ENCODE results near the gene NAA16. TPM values are rescaled to one million over a fixed set of nuclear protein-coding genes. Genes with fewer than 3 reads are reported as not detected.
"Not testable (repeated sequence)": the region's sequence is repeated elsewhere in the genome, so short reads cannot be mapped to it uniquely, and the experiment has no call there.

NAA16 gene
- total and polyA plus RNA-seq, 5 donors, result 6.3 to 14.2 (median 13.3) TPM

DNA sequence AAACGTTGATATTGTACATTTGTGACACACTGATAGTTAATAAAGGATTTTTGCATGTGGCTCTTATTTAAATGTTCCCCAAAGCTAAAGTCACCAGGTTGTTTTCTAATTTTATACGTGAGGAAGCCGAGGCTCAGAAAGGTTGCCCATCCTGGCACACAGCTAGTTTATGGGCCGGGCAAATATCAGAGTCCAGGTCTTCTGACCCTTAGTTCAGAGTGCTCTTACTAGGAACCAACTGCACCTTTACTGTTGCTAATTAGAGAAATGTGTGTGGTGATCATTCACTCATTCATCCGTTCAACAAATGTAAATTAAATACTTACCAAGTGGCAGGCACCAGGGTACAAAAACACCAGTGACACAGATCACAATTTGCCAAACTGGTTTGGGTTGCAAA is 100.0 kb downstream of the NAA16 start:
- no peaks in the 10 kb centered on the region for H3K9me3 ChIP-seq (ENCODE audit: control insufficient read depth, low read length)
- H3K27me3 ChIP-seq (ENCODE audit: control insufficient read depth, insufficient read depth), result no peaks in the 10 kb centered on the region
- no peak overlapping the region for H3K27ac ChIP-seq (ENCODE audit: low read length)
- H3K4me1 ChIP-seq (ENCODE audit: control insufficient read depth, insufficient read depth, low read length), result no peaks in the 10 kb centered on the region
- DNase-seq (no peak), ATAC-seq (no peak)
- no peak overlapping the region for H3K4me3 ChIP-seq (ENCODE audit: low read length)
- WGBS, result 86% methylated on average over 5 of the region's 5 CpGs
- intact Hi-C loops (cut with DNase I), result loop anchor here in 2 of 4 donors (5.0 kb wide), 2 partner anchors 241 to 246 kb away; no protein-coding TSS in a partner anchor

DNA sequence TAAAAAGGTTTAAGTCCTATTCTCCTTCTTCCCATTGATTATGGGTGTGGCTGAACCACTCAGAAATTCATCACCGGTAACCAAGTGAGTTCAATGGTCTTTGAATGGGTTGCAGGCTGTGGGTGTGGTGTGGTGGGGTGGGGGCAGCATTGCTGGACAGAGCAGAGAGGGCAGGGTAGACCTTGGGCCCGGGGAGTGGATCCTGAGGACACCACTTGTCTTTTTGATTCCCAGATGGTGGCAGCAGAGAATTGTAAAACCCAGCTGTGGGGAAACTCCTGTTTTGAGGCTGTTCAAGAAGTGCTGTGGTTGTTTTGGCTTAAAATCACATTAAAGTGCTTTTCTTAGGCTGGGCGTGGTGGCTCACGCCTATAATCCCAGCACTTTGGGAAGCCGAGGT is 100.5 kb downstream of the NAA16 start:
- intact Hi-C loops (cut with DNase I), result loop anchor here in 2 of 4 donors (5.0 kb wide), 2 partner anchors 241 to 246 kb away; no protein-coding TSS in a partner anchor
- Histone ChIP-seq H3K9me3 (ENCODE audit: control insufficient read depth, low read length) (no peaks in the 10 kb centered on the region), H3K27me3 (ENCODE audit: control insufficient read depth, insufficient read depth) (no peaks in the 10 kb centered on the region), H3K27ac (ENCODE audit: low read length) (no peak overlapping the region), H3K4me1 (ENCODE audit: control insufficient read depth, insufficient read depth, low read length) (no peaks in the 10 kb centered on the region), H3K4me3 (ENCODE audit: low read length) (no peak overlapping the region)
- WGBS, result 42% methylated on average over 5 of the region's 5 CpGs
- ATAC-seq, result peak; percentile 52 to 54
- DNase-seq, result no peak

DNA sequence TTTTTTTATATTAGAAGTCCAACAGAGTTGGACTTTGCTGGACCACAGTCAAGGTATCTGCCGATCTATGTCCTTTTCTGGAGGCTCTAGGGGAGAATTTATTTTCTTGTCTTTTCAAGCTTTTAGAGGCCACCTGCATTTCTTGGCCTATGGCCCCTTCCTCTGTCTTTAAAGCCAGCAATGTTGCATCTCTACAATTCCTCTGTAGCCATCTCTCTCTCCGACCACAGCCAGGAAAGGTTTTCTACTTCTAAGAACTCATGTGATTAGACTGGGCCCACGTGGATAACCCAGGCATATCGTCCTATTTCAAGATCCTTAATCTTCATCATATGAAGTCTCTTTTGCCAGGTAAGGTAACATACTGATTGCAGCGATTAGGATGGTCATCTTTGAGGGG is 102.8 kb downstream of the NAA16 start:
- Histone ChIP-seq H3K4me3 (ENCODE audit: low read length) (no peak overlapping the region), H3K27me3 (ENCODE audit: control insufficient read depth, insufficient read depth) (no peaks in the 10 kb centered on the region), H3K4me1 (ENCODE audit: control insufficient read depth, insufficient read depth, low read length) (no peaks in the 10 kb centered on the region), H3K27ac (ENCODE audit: low read length) (no peak overlapping the region), H3K9me3 (ENCODE audit: control insufficient read depth, low read length) (no peaks in the 10 kb centered on the region)
- DNase-seq (no peak), ATAC-seq (no peak)
- intact Hi-C loops (cut with DNase I), result loop anchor here in 2 of 4 donors (5.0 kb wide), 2 partner anchors 238 to 243 kb away; no protein-coding TSS in a partner anchor
- WGBS, result 94% methylated on average over 5 of the region's 5 CpGs

DNA sequence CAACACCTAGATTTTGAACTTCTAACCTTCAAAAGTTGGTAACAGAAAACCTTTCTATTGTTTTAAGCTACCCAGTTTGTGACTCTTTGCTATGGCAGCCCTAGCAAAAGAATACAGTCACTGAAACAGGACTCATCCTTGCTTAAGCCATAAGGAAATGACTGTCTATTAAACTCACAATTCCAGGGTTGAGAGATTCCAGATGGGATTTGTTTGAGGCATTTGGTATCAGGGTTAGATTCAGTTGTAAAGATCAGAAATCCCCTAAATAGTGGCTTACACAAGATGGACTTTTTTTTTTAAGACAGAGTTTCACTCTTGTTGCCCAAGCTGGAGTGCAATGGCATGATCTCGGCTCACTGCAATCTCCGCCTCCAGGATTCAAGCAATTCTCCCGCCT is 105.2 kb downstream of the NAA16 start:
- DNase-seq, result no peak
- intact Hi-C loops (cut with DNase I), result no loop called here
- H3K27me3 ChIP-seq (ENCODE audit: control insufficient read depth, insufficient read depth), result no peaks in the 10 kb centered on the region
- 72% methylated on average over 3 of the region's 3 CpGs for WGBS
- no peak overlapping the region for H3K4me3 ChIP-seq (ENCODE audit: low read length)
- no peaks in the 10 kb centered on the region for H3K9me3 ChIP-seq (ENCODE audit: control insufficient read depth, low read length)
- no peak for ATAC-seq
- no peak overlapping the region for H3K27ac ChIP-seq (ENCODE audit: low read length)
- H3K4me1 ChIP-seq (ENCODE audit: control insufficient read depth, insufficient read depth, low read length), result no peaks in the 10 kb centered on the region

DNA sequence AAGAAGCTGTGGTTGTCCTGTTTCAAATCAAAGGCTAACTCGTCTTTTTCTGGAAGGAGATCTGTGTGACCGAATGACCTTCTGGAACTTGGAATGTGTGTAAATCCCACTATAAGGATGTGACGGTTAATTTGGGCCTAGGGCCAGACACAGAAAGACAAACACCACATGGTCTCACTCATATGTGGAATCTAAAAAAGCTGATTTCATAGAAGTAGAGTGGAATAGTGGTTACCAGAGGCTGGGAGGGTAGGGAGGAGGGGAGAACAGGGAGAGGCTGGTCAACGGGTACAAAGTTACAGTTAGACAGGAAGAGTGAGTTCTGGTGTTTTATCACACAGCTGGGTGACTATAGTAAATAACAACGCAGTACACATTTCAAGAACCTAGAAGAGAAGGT is 107.0 kb downstream of the NAA16 start:
- WGBS, result 38% methylated on average over 5 of the region's 5 CpGs
- no peaks in the 10 kb centered on the region for H3K27me3 ChIP-seq (ENCODE audit: control insufficient read depth, insufficient read depth)
- H3K27ac ChIP-seq (ENCODE audit: low read length), result no peak overlapping the region
- intact Hi-C loops (cut with DNase I), result no loop called here
- H3K9me3 ChIP-seq (ENCODE audit: control insufficient read depth, low read length), result no peaks in the 10 kb centered on the region
- H3K4me1 ChIP-seq (ENCODE audit: control insufficient read depth, insufficient read depth, low read length), result no peaks in the 10 kb centered on the region
- H3K4me3 ChIP-seq (ENCODE audit: low read length), result no peak overlapping the region
- no peak for DNase-seq
- no peak for ATAC-seq

DNA sequence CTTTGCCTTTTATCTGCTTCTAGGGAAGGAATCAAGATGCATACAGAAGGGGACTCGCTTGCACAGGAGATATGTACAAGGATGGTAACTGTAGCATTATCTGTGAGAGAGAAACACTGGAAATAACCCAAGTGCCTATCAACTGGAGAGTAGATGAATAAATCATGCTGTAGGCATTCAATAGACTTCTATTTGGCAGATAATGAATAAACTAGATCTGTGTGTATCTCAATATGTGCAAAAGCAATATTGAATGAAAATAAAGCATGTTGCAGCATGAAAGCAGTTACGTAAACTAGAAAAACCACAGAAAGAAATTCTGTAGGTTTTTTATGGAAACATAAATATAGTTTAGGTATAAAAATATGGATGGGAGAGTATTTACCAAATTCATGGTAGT is 107.7 kb downstream of the NAA16 start:
- Histone ChIP-seq H3K9me3 (ENCODE audit: control insufficient read depth, low read length) (no peaks in the 10 kb centered on the region), H3K4me1 (ENCODE audit: control insufficient read depth, insufficient read depth, low read length) (no peaks in the 10 kb centered on the region), H3K27me3 (ENCODE audit: control insufficient read depth, insufficient read depth) (no peaks in the 10 kb centered on the region), H3K27ac (ENCODE audit: low read length) (no peak overlapping the region), H3K4me3 (ENCODE audit: low read length) (no peak overlapping the region)
- no peak for ATAC-seq
- intact Hi-C loops (cut with DNase I), result no loop called here
- WGBS, result 88% methylated on average over 2 of the region's 2 CpGs
- DNase-seq, result no peak

DNA sequence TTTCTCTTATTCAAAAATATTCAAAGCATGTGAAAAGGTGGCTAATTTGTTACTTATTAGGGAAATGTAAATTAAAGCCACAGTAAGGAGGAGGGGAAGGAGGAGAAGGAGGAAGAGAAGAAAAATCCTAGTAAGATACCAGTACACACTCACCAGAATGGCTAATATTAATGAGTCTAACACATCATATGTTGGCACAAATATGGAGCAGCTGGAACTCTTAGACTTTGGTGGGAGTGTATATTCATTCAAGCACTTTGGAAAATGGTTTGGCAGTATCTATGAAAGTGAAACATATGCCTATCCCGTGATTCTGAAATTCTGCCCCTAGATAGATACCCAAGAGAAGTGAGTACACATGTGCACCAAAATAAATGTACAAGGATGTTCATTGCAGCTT is 108.1 kb downstream of the NAA16 start:
- ATAC-seq, result no peak
- Histone ChIP-seq H3K27ac (ENCODE audit: low read length) (no peak overlapping the region), H3K4me3 (ENCODE audit: low read length) (no peak overlapping the region), H3K27me3 (ENCODE audit: control insufficient read depth, insufficient read depth) (no peaks in the 10 kb centered on the region), H3K9me3 (ENCODE audit: control insufficient read depth, low read length) (no peaks in the 10 kb centered on the region), H3K4me1 (ENCODE audit: control insufficient read depth, insufficient read depth, low read length) (no peaks in the 10 kb centered on the region)
- no peak for DNase-seq
- intact Hi-C loops (cut with DNase I), result no loop called here
- WGBS, result 61% methylated on average over 1 of the region's 1 CpG

DNA sequence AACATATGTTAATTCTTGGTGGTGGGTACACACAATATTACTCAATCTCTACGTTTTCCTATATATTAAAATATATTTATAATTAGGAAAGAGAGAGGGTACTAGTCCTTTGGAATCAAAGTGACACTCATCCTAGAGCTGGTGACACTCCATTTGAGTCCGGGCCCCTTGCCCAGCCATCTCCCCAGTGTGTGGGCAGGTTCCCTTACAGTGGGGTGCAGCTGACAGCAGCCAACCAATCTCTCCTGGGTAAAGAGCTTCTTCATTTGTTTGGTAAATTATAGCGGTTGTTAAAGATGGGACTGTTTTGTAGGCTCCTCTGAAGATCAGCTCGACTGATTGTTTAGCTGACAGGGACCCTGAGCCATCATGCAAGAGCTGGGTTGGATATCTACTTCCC is 109.1 kb downstream of the NAA16 start:
- no peak for DNase-seq
- no peaks in the 10 kb centered on the region for H3K9me3 ChIP-seq (ENCODE audit: control insufficient read depth, low read length)
- no peak for ATAC-seq
- H3K4me1 ChIP-seq (ENCODE audit: control insufficient read depth, insufficient read depth, low read length), result no peaks in the 10 kb centered on the region
- H3K27ac ChIP-seq (ENCODE audit: low read length), result no peak overlapping the region
- no peaks in the 10 kb centered on the region for H3K27me3 ChIP-seq (ENCODE audit: control insufficient read depth, insufficient read depth)
- 85% methylated on average over 4 of the region's 4 CpGs for WGBS
- intact Hi-C loops (cut with DNase I), result no loop called here
- no peak overlapping the region for H3K4me3 ChIP-seq (ENCODE audit: low read length)

DNA sequence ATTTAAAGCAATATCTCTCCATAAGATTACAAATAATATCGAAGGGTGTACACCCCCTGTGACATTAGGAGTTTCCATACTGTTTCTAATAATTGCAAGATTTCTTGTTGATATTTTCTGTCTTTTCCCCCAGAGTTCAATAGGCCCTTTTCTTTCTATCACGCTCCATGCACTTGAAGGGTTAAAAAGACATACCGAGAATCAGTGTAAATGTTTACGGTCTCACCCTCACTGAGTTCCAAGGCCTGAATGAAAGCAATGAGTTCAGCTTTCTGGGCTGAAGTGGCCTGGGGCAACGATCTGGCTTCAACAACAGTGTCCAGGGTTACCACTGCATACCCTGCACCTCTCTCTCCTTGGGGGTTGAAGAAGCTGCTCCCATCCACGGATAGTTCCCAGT is 110.3 kb downstream of the NAA16 start:
- H3K9me3 ChIP-seq (ENCODE audit: control insufficient read depth, low read length); H3K4me3 ChIP-seq (ENCODE audit: low read length); H3K27ac ChIP-seq (ENCODE audit: low read length); DNase-seq; H3K27me3 ChIP-seq (ENCODE audit: control insufficient read depth, insufficient read depth); H3K4me1 ChIP-seq (ENCODE audit: control insufficient read depth, insufficient read depth, low read length); ATAC-seq; intact Hi-C loops (cut with DNase I): not testable (repeated sequence)
- WGBS, result 71% methylated on average over 6 of the region's 6 CpGs

DNA sequence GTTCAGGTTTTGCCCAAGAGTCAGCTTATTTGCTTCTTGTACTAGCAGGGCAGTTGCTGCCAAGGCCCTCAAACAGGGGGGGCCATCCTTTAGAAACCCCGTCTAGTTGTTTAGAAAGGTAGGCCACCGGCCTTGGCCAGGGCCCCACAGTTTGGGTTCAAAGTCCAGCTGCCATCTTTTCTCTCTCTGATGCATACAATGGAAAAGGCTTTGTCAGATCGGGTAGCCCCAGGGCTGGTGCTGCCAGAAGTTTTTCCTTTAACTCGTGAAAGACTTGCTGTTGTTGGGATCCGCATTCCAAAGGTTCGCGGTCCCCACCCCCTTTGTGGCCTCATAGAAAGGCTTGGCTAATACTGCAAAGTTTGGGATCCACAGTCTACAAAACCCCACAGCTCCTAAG is 110.9 kb downstream of the NAA16 start:
- intact Hi-C loops (cut with DNase I); H3K9me3 ChIP-seq (ENCODE audit: control insufficient read depth, low read length); H3K27ac ChIP-seq (ENCODE audit: low read length); H3K4me3 ChIP-seq (ENCODE audit: low read length); ATAC-seq; DNase-seq; H3K4me1 ChIP-seq (ENCODE audit: control insufficient read depth, insufficient read depth, low read length); H3K27me3 ChIP-seq (ENCODE audit: control insufficient read depth, insufficient read depth): not testable (repeated sequence)
- 74% methylated on average over 7 of the region's 7 CpGs for WGBS

DNA sequence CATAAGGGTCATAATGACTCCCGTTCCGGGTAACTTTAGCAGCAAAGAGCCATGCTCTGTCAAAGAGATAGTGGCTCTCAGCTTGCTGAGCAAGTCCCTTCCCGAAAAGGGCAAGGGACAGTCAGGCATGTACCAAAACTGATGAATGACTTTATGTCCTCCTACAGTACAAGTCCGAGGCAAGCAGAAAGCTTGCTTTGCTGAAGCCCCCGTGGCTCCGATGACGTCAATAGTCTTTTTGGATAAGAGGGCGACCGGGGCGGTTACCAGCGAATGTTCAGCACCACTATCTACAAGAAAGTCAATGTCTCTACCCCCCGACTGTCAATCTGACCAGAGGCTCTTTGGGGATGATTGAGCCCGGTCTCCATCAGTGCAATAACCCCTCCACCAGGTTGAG is 112.2 kb downstream of the NAA16 start:
- WGBS, result 70% methylated on average over 13 of the region's 13 CpGs
- not testable (repeated sequence) for ATAC-seq, DNase-seq

DNA sequence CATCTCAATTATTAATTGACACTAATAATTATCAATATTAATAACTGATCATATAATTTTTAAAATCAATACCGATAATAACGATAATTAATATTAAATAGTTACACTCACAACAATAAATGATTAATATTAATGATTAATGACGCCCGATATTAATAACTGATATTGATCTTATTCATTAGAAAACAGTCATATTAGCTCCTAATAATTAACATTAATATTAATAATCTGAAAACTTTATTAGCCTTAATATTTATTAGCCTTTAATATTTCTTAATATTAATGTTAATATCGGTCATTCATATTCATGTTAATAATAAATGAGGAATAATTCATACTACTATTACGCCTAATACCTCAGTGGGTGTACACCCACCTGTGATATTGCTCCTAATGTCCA is 113.6 kb downstream of the NAA16 start:
- H3K27me3 ChIP-seq (ENCODE audit: control insufficient read depth, insufficient read depth); H3K4me1 ChIP-seq (ENCODE audit: control insufficient read depth, insufficient read depth, low read length); DNase-seq; H3K9me3 ChIP-seq (ENCODE audit: control insufficient read depth, low read length); intact Hi-C loops (cut with DNase I); H3K4me3 ChIP-seq (ENCODE audit: low read length); H3K27ac ChIP-seq (ENCODE audit: low read length); ATAC-seq: not testable (repeated sequence)
- 96% methylated on average over 6 of the region's 6 CpGs for WGBS

More for the DNA sequence above, 112.2 kb downstream of the NAA16 start:
- H3K9me3 ChIP-seq (ENCODE audit: control insufficient read depth, low read length); H3K4me1 ChIP-seq (ENCODE audit: control insufficient read depth, insufficient read depth, low read length); H3K27me3 ChIP-seq (ENCODE audit: control insufficient read depth, insufficient read depth); H3K27ac ChIP-seq (ENCODE audit: low read length); H3K4me3 ChIP-seq (ENCODE audit: low read length); intact Hi-C loops (cut with DNase I): not testable (repeated sequence)
